PC-9 (cell line): Measurements from ENCODE around the gene CELF1. TPM values are rescaled to one million over a fixed set of nuclear protein-coding genes. Genes with fewer than 3 reads are reported as not detected.
A peak's percentile ranks its signal among the peaks of the same experiment; 100 is the strongest.

Experiments used
- BruUV-seq: library from RNA; stranded (reverse); fragments of 400-500 nt; replicated peaks from 2 replicates; lab custom pipeline; 2021; lab: Mats Ljungman, UMichigan
- CTCF ChIA-PET: fragments of 300-600 bp; sonication (Branson Sonifier 250); formaldehyde crosslinking; loops from one replicate; lab custom pipeline; 2022; ENCODE audit warnings: antibody characterized with exemption; lab: Charles Lee
- POLR2A ChIA-PET: fragments of 300-600 bp; sonication (Branson Sonifier 250); formaldehyde crosslinking; loops from one replicate; lab custom pipeline; 2022; ENCODE audit warnings: antibody characterized with exemption; ENCODE audit not compliant: unreplicated experiment; lab: Charles Lee
- DNase-seq, 2 experiments: peaks; one replicate each; pipeline versions ENCODE4 v3.0.0 to v3.0.0-alpha.2; 2015 to 2022; ENCODE audit warnings: mixed read lengths in 1 of 2
- H2AFZ ChIP-seq: fragments of 200-600 bp; sonication (generic); 2 replicates; pipeline ENCODE4 v1.8.1; 2017; ENCODE audit warnings: antibody characterized with exemption
- H3F3A ChIP-seq: fragments of 200-600 bp; sonication (generic); 2 replicates; pipeline ENCODE4 v1.8.1; 2017; ENCODE audit warnings: antibody characterized with exemption, mild to moderate bottlenecking, low read depth; ENCODE audit not compliant: insufficient read depth
- H3K27ac ChIP-seq: fragments of 200-600 bp; sonication (generic); 2 replicates; pipeline ENCODE4 v1.6.1; 2016; ENCODE audit warnings: mixed run types
- H3K27me3 ChIP-seq: fragments of 200-600 bp; sonication (generic); 2 replicates; pipeline ENCODE4 v1.6.1; 2016; ENCODE audit warnings: low read depth, mixed run types; ENCODE audit not compliant: insufficient read depth
- H3K36me3 ChIP-seq: fragments of 200-600 bp; sonication (generic); 2 replicates; pipeline ENCODE4 v1.6.1; 2016; ENCODE audit warnings: low read depth, mixed run types
- H3K4me1 ChIP-seq: fragments of 200-600 bp; sonication (generic); replicated peaks from 2 replicates; pipeline ENCODE4 v1.6.1; 2016; ENCODE audit warnings: mixed run types; ENCODE audit not compliant: insufficient read depth
- H3K4me2 ChIP-seq: fragments of 200-600 bp; sonication (generic); 2 replicates; pipeline ENCODE4 v1.6.1; 2017; ENCODE audit warnings: mixed run types
- H3K4me3 ChIP-seq: fragments of 200-600 bp; sonication (generic); 2 replicates; pipeline ENCODE4 v1.6.1; 2016; ENCODE audit warnings: mixed run types
- H3K79me2 ChIP-seq: fragments of 200-600 bp; sonication (generic); 2 replicates; pipeline ENCODE4 v1.6.1; 2017; ENCODE audit warnings: low read depth, mixed run types
- H3K9me2 ChIP-seq: fragments of 200-600 bp; sonication (generic); 2 replicates; pipeline ENCODE4 v1.8.1; 2017; ENCODE audit warnings: mild to moderate bottlenecking; ENCODE audit not compliant: insufficient read depth
- H3K9me3 ChIP-seq: fragments of 200-600 bp; sonication (generic); 2 replicates; pipeline ENCODE4 v1.8.1; 2016; ENCODE audit warnings: low read depth; ENCODE audit not compliant: insufficient read depth
- H4K20me1 ChIP-seq: fragments of 200-600 bp; sonication (generic); 2 replicates; pipeline ENCODE4 v1.8.1; 2017; ENCODE audit not compliant: insufficient read depth
- EZH2 ChIP-seq: fragments of 200-600 bp; sonication (generic); IDR thresholded peaks from 2 replicates; pipeline ENCODE4 v1.8.0; 2017; ENCODE audit warnings: antibody characterized with exemption, low read depth
- intact Hi-C: fragments of 100-400 bp; cut with micrococcal nuclease; formaldehyde crosslinking; loops from one replicate; pipeline ENCODE4 v1.10.0; 2022; ENCODE audit not compliant: unreplicated experiment
- total RNA-seq: library from RNA; stranded (reverse); gene quantifications from 2 replicates; pipeline ENCODE4 v1.2.3, GENCODE V29; 2021
- TF ChIP-seq, protein P1 (sequence below): fragments of 200-600 bp; sonication (generic); conservative IDR thresholded peaks from 2 replicates; pipeline ENCODE4 v1.6.1; 2017; ENCODE audit warnings: mixed run types, antibody characterized with exemption, mild to moderate bottlenecking, moderate library complexity

CELF1 gene
- total RNA-seq, 1 experiment from 2014 or later: 165 TPM

DNA sequence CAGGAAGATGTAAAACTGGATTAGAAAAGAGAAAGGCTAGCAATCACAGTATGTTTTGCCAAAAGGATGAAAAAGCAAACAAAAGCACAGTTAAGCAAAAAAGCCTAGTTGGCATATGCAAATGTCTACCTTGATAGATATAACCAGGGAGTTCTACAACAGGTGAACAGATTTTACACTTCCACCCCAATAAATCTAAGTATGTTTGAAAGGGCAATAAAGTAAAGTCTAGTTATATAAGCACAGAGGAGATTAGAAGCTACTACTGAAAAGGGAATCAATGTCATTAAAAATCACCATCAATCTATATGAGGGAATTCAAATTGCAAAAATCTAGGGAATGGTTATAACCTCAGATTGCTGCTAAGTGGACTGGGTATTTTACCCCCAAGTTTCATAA, 49.7 kb downstream of the CELF1 start:
- Histone ChIP-seq H2AFZ (no peak overlapping the region), H3K27ac (no peak overlapping the region), H3K9me2 (no peaks in the 10 kb centered on the region), H4K20me1 (peaks cover 78% of the 10 kb centered on the region), H3F3A (peaks cover 23% of the 10 kb centered on the region; the same call in 1 of the 2 replicates), H3K79me2 (peaks cover 96% of the 10 kb centered on the region), H3K4me2 (no peak overlapping the region), H3K4me3 (no peak overlapping the region), H3K4me1 (no peaks in the 10 kb centered on the region), H3K9me3 (no peaks in the 10 kb centered on the region), H3K27me3 (no peaks in the 10 kb centered on the region), H3K36me3 (0 out of 2 replicates have a peak, but pooled peaks cover 8% of the 10 kb centered on the region)
- POLR2A ChIA-PET: no interaction called here
- CTCF ChIA-PET: no interaction called here
- BruUV-seq: no TSS peak
- no peak for DNase-seq
- intact Hi-C loops: no loop called here
- TF ChIP-seq, protein P1, sequence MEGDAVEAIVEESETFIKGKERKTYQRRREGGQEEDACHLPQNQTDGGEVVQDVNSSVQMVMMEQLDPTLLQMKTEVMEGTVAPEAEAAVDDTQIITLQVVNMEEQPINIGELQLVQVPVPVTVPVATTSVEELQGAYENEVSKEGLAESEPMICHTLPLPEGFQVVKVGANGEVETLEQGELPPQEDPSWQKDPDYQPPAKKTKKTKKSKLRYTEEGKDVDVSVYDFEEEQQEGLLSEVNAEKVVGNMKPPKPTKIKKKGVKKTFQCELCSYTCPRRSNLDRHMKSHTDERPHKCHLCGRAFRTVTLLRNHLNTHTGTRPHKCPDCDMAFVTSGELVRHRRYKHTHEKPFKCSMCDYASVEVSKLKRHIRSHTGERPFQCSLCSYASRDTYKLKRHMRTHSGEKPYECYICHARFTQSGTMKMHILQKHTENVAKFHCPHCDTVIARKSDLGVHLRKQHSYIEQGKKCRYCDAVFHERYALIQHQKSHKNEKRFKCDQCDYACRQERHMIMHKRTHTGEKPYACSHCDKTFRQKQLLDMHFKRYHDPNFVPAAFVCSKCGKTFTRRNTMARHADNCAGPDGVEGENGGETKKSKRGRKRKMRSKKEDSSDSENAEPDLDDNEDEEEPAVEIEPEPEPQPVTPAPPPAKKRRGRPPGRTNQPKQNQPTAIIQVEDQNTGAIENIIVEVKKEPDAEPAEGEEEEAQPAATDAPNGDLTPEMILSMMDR: no peak
- TF ChIP-seq EZH2: no peak

DNA sequence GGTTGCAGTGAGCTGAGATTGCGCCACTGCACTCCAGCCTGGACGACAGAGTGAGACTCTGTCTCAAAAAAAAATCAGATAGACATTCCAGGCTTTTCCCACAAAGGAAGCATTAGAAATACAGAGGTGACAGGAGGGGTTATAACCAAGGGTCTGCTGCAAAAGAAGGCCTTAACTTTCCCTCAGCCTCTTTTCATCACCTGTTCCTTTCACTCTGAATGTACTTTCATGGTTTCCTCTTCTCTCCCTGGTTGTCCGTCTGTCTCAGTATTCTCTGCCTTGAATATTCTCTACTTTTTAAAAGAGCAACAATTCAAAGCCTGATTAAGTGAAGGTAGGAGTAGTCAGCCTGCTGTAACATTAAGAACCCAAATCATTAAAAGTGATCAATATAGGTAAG, 50.2 kb downstream of the CELF1 start:
- Histone ChIP-seq H3K9me3 (no peaks in the 10 kb centered on the region), H3K4me3 (no peak overlapping the region), H3K9me2 (no peaks in the 10 kb centered on the region), H3K27ac (no peak overlapping the region), H3K4me2 (no peak overlapping the region), H3K27me3 (no peaks in the 10 kb centered on the region), H4K20me1 (peaks cover 76% of the 10 kb centered on the region), H3K4me1 (no peaks in the 10 kb centered on the region), H3K36me3 (0 out of 2 replicates have a peak, but pooled peaks cover 10% of the 10 kb centered on the region), H3F3A (peaks cover 23% of the 10 kb centered on the region; the same call in 1 of the 2 replicates), H2AFZ (no peak overlapping the region), H3K79me2 (peaks cover 96% of the 10 kb centered on the region)
- DNase-seq: no peak
- POLR2A ChIA-PET: no interaction called here
- BruUV-seq: TSS peak; percentile 13
- intact Hi-C loops: no loop called here
- CTCF ChIA-PET: no interaction called here
- TF ChIP-seq EZH2: no peak
- TF ChIP-seq, protein P1: no peak

DNA sequence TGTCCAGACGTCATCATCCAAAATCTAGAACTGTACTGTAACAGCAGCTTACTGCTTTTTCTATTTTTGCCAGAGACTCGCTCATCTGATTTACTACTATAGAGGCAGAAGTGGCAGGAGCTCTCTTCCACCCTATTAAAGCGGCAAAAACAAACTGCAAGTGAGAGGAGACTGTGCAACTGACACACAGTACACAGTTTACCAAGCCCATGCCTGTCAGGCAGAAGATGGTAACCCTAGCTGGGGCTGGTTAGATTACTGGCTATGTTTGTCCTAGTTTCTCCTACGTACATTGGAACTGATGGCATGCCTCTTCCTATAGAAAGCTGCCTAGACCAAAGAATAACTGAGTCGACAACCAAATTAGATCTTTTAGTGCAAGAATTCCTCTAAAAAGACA, 51.8 kb downstream of the CELF1 start:
- DNase-seq: no peak
- H3K9me2 ChIP-seq: no peaks in the 10 kb centered on the region
- H2AFZ ChIP-seq: no peak overlapping the region
- TF ChIP-seq, protein P1: no peak
- TF ChIP-seq EZH2: no peak
- H3K4me1 ChIP-seq: no peaks in the 10 kb centered on the region
- BruUV-seq: no TSS peak
- H3K4me3 ChIP-seq: no peak overlapping the region
- H3K4me2 ChIP-seq: no peak overlapping the region
- H3K9me3 ChIP-seq: no peaks in the 10 kb centered on the region
- H3K27me3 ChIP-seq: no peaks in the 10 kb centered on the region
- H3K79me2 ChIP-seq: peaks cover 96% of the 10 kb centered on the region
- peaks cover 14% of the 10 kb centered on the region; the same call in 1 of the 2 replicates for H3F3A ChIP-seq
- peaks cover 13% of the 10 kb centered on the region; the same call in 1 of the 2 replicates for H3K36me3 ChIP-seq
- no peak overlapping the region for H3K27ac ChIP-seq
- intact Hi-C loops: no loop called here
- CTCF ChIA-PET: interaction anchor here (0.5 kb wide), 1 partner anchor 18 kb away, joined by 3 read pairs; no protein-coding TSS in a partner anchor
- peaks cover 68% of the 10 kb centered on the region for H4K20me1 ChIP-seq
- POLR2A ChIA-PET: interaction anchor here (0.7 kb wide), 1 partner anchor 50 kb away, joined by 10 read pairs; no protein-coding TSS in a partner anchor
